Hematopoietic multipotent progenitor cell treated with erythropoietin and hydrocortisone succinate and interleukin-3 and kit ligand, for 8 days (in vitro differentiated cells): ENCODE results near the gene CD68.

Source experiments
- DNase-seq: peaks from one replicate; pipeline ENCODE4 v3.0.0-alpha.2; 2015

The CD68 gene

GRCh38 chr17:7579001-7579833 is at the start of gene CD68:
CD68 (plus strand) TSS chr17:7579638; CDS start chr17:7579678, 40 bp downstream.
- peak; percentile 87 for DNase-seq

GRCh38 chr17:7530023-7530900 is 49.2 kb upstream of the CD68 start:
- DNase-seq: no peak

GRCh38 chr17:7538050-7538449 is 41.4 kb upstream of the CD68 start:
- no peak for DNase-seq

- DNase-seq: no peak
Measured at GRCh38 chr17:7538891-7539545, 40.4 kb upstream of the CD68 start.

GRCh38 chr17:7541074-7541621 is 38.3 kb upstream of the CD68 start:
- DNase-seq: no peak

- no peak for DNase-seq
Measured at GRCh38 chr17:7544911-7545310, 34.5 kb upstream of the CD68 start.

GRCh38 chr17:7548585-7549400 is 30.6 kb upstream of the CD68 start, which contains the start of gene TNFSF12:
TNFSF12 (plus strand) TSS chr17:7549058; CDS start chr17:7549154, 96 bp downstream.
- peak; percentile 28 for DNase-seq

GRCh38 chr17:7549401-7550055 is 29.9 kb upstream of the CD68 start:
- no peak for DNase-seq

- no peak for DNase-seq
Measured at GRCh38 chr17:7550344-7550743, 29.1 kb upstream of the CD68 start.

- DNase-seq: no peak
Measured at GRCh38 chr17:7551396-7551795, 28.0 kb upstream of the CD68 start.

GRCh38 chr17:7552621-7553051 is 26.8 kb upstream of the CD68 start:
- no peak for DNase-seq

GRCh38 chr17:7553356-7553755 is 26.1 kb upstream of the CD68 start:
- peak; percentile 85 for DNase-seq

GRCh38 chr17:7555320-7555948 is 24.0 kb upstream of the CD68 start:
- DNase-seq: no peak

- DNase-seq: no peak
Measured at GRCh38 chr17:7556627-7557026, 22.8 kb upstream of the CD68 start.

GRCh38 chr17:7557147-7557764 is 22.2 kb upstream of the CD68 start:
- no peak for DNase-seq

GRCh38 chr17:7557775-7558543 is 21.5 kb upstream of the CD68 start:
- peak; percentile 78 for DNase-seq

- DNase-seq: peak; percentile 56
Measured at GRCh38 chr17:7558544-7559319, 20.7 kb upstream of the CD68 start, which contains the start of gene TNFSF13. TNFSF13 (plus strand) TSS chr17:7558750; CDS start chr17:7559040, 290 bp downstream.

GRCh38 chr17:7559320-7560171 is 19.9 kb upstream of the CD68 start:
- no peak for DNase-seq
